GM12878 (cell line): ENCODE measurements around the gene IL12B. TPM values are rescaled to one million over a fixed set of nuclear protein-coding genes. Genes with fewer than 3 reads are reported as not detected.

Source experiments
- ATAC-seq: fragments of 200-7000 bp; cut with Tn5 transposase; 3 replicates; pipeline ENCODE4 v1.9.1; 2020; ENCODE audit warnings: mild to moderate bottlenecking, moderate library complexity
- BruUV-seq: library from RNA; stranded (reverse); fragments of 400-500 nt; replicated peaks from 2 replicates; lab custom pipeline; 2021; lab: Mats Ljungman, UMichigan
- CTCF ChIA-PET: fragments of 300-600 bp; sonication (Branson Sonifier 250); formaldehyde crosslinking; extraction: SDS; loops from one replicate; lab custom pipeline; 2021; ENCODE audit warnings: inconsistent platforms; lab: Yijun Ruan, JAX
- POLR2A ChIA-PET: fragments of 350-600 bp; formaldehyde crosslinking; extraction: SDS; loops from one replicate; lab custom pipeline; 2021; ENCODE audit warnings: inconsistent platforms; lab: Charles Lee
- RAD21 ChIA-PET: fragments of 300-600 bp; sonication (Branson Sonifier 250); formaldehyde crosslinking; loops from one replicate; lab custom pipeline; 2023; ENCODE audit warnings: antibody characterized with exemption; ENCODE audit not compliant: unreplicated experiment; lab: Charles Lee
- SMC1A ChIA-PET: fragments of 300-600 bp; sonication (Branson Sonifier 250); formaldehyde crosslinking; loops from one replicate; lab custom pipeline; 2023; ENCODE audit not compliant: unreplicated experiment, uncharacterized antibody; lab: Charles Lee
- DNase-seq: peaks from one replicate; pipeline ENCODE4 v3.0.0-alpha.2; 2011; ENCODE audit warnings: low read depth, low spot score
- FAIRE-seq: peaks from 3 replicates; lab custom pipeline; 2011; peaks lifted over from hg19 to GRCh38; lab: Jason Lieb, UNC
- H2AFZ ChIP-seq: 2 replicates; pipeline ENCODE4 v1.6.0; 2011; ENCODE audit warnings: low read depth, low read length, control low read depth; ENCODE audit not compliant: control insufficient read depth
- H3K27ac ChIP-seq: 2 replicates; pipeline ENCODE4 v1.5.1; 2011; ENCODE audit warnings: control low read depth; ENCODE audit not compliant: control insufficient read depth, insufficient read depth
- H3K27me3 ChIP-seq, 2 experiments: replicated peaks in 1 of 2; 2 replicates each; pipeline versions ENCODE4 v1.6.0 to v1.6.1; 2011; ENCODE audit warnings: low read length in 1 of 2; ENCODE audit not compliant: control insufficient read depth in 2 of 2, insufficient read depth in 2 of 2
- H3K36me3 ChIP-seq, 2 experiments: 2 replicates each; pipeline ENCODE4 v1.5.1; 2011; ENCODE audit warnings: low read length in 1 of 2; ENCODE audit not compliant: control insufficient read depth in 2 of 2, insufficient read depth in 2 of 2
- H3K4me1 ChIP-seq: 2 replicates; pipeline ENCODE4 v1.6.1; 2011; ENCODE audit warnings: mild to moderate bottlenecking, low read length, moderate library complexity, mixed read lengths; ENCODE audit not compliant: control insufficient read depth, insufficient read depth
- H3K4me2 ChIP-seq: 2 replicates; pipeline ENCODE4 v1.6.0; 2011; ENCODE audit warnings: control low read depth; ENCODE audit not compliant: control insufficient read depth, insufficient read depth
- H3K4me3 ChIP-seq: fragments of 200-600 bp; sonication (generic); 2 replicates; pipeline ENCODE4 v1.5.1; 2016
- H3K79me2 ChIP-seq: 2 replicates; pipeline ENCODE4 v1.6.0; 2011; ENCODE audit warnings: low read length; ENCODE audit not compliant: control insufficient read depth, insufficient read depth
- H3K9ac ChIP-seq: 2 replicates; pipeline ENCODE4 v1.8.0; 2011; ENCODE audit warnings: low read length, control low read depth, mixed read lengths; ENCODE audit not compliant: control insufficient read depth, insufficient read depth
- H3K9me3 ChIP-seq: replicated peaks from 3 replicates; pipeline ENCODE4 v1.5.1; 2011; ENCODE audit warnings: mild to moderate bottlenecking, low read length; ENCODE audit not compliant: control insufficient read depth, insufficient read depth
- H4K20me1 ChIP-seq: 2 replicates; pipeline ENCODE4 v1.6.0; 2011; ENCODE audit not compliant: control insufficient read depth, insufficient read depth
- ATF3 ChIP-seq: IDR thresholded peaks from 2 replicates; pipeline ENCODE4 v1.6.1; 2011; ENCODE audit warnings: low read depth, mild to moderate bottlenecking, low read length, moderate library complexity, borderline replicate concordance; ENCODE audit errors: extremely low read depth
- CEBPZ ChIP-seq: fragments of 150-350 bp; IDR thresholded peaks from 2 replicates; pipeline ENCODE4 v1.6.1; 2016; ENCODE audit warnings: low read depth, low read length
- CUX1 ChIP-seq: IDR thresholded peaks from 2 replicates; pipeline ENCODE4 v1.6.1; 2012; ENCODE audit warnings: improper control_type of control experiment, low read depth, low read length; ENCODE audit not compliant: insufficient replicate concordance
- EZH2 ChIP-seq: IDR thresholded peaks from 2 replicates; pipeline ENCODE4 v1.6.1; 2012; ENCODE audit warnings: low read depth, mild to moderate bottlenecking, control low read depth, inconsistent platforms, low read length, borderline replicate concordance; ENCODE audit not compliant: control insufficient read depth
- PAX5 ChIP-seq: IDR thresholded peaks from 2 replicates; pipeline ENCODE4 v1.6.1; 2011; ENCODE audit warnings: low read depth, low read length, borderline replicate concordance
- PBX3 ChIP-seq: IDR thresholded peaks from 2 replicates; pipeline ENCODE4 v1.6.1; 2011; ENCODE audit warnings: mild to moderate bottlenecking, low read depth, low read length, moderate library complexity; ENCODE audit not compliant: insufficient replicate concordance
- PML ChIP-seq: IDR thresholded peaks from 2 replicates; pipeline ENCODE4 v1.6.1; 2012; ENCODE audit warnings: low read length, inconsistent platforms
- SREBF1 ChIP-seq: IDR thresholded peaks from 2 replicates; pipeline ENCODE4 v1.6.1; 2012; ENCODE audit warnings: mild to moderate bottlenecking, low read length
- STAT1 ChIP-seq: fragments of 450-650 bp; conservative IDR thresholded peaks from 2 replicates; pipeline ENCODE4 v1.6.1; 2014; ENCODE audit warnings: antibody characterized with exemption, mild to moderate bottlenecking
- STAT3 ChIP-seq: IDR thresholded peaks from 2 replicates; pipeline ENCODE4 v1.6.1; 2011; ENCODE audit warnings: low read depth, low read length, improper control_type of control experiment
- YBX1 ChIP-seq: fragments of 450-650 bp; IDR thresholded peaks from 2 replicates; pipeline ENCODE4 v1.6.1; 2016; ENCODE audit warnings: antibody characterized with exemption
- YY1 ChIP-seq: IDR thresholded peaks from 2 replicates; pipeline ENCODE4 v1.6.1; 2011; ENCODE audit warnings: low read depth, mild to moderate bottlenecking, low read length
- ZNF217 ChIP-seq: fragments of 450-650 bp; IDR thresholded peaks from 2 replicates; pipeline ENCODE4 v1.6.1; 2017; ENCODE audit warnings: antibody characterized with exemption, mild to moderate bottlenecking
- ZNF24 ChIP-seq: fragments of 450-650 bp; IDR thresholded peaks from 2 replicates; pipeline ENCODE4 v1.6.1; 2017; ENCODE audit warnings: antibody characterized with exemption, mild to moderate bottlenecking
- WGBS: methylation state at CpG from one replicate; pipeline ENCODE4 v1.1.6; 2016; ENCODE audit warnings: low lambda C conversion rate; ENCODE audit not compliant: insufficient replicate concordance, insufficient coverage; ENCODE audit errors: missing lambda C conversion rate; 5-methylcytosine and 5-hydroxymethylcytosine counted together
- in situ Hi-C: fragments of 300-500 bp; cut with MboI; formaldehyde crosslinking; loops from 9 replicates; pipeline ENCODE4 v1.14.3; 2018; ENCODE audit warnings: mixed read lengths
- intact Hi-C: fragments of 100-400 bp; cut with micrococcal nuclease; formaldehyde crosslinking; loops from one replicate; pipeline ENCODE4 v1.14.2; 2022; ENCODE audit not compliant: unreplicated experiment
- polyA plus RNA-seq, 11 experiments: library from polyadenylated mRNA; depleted of rRNA in 4 of 11; unstranded in 6 of 11; stranded (reverse) in 5 of 11; fragments of >200 nt; fragmentation: Nextera tagmentation in 4 of 11; fragmentation: Illumina TruSeq in 1 of 11; extraction: Ambion mirVana in 4 of 11; extraction: Trizol in 1 of 11; gene quantifications; 1 replicate in 1 of 11; 2 replicates in 10 of 11; pipeline versions ENCODE4 v1.2.1 to v1.2.3, GENCODE V29; 2011 to 2016; ENCODE audit warnings: inconsistent platforms in 2 of 11, missing spikeins in 2 of 11, low read depth in 1 of 11
- total RNA-seq, 4 experiments: library from RNA; depleted of rRNA in 3 of 4; stranded (reverse); fragments of >200 nt in 3 of 4; fragmentation: Illumina TruSeq in 1 of 4; extraction: Trizol in 1 of 4; gene quantifications; 2 replicates each; pipeline versions ENCODE4 v1.2.1 to v1.2.3, GENCODE V29; 2013 to 2021

IL12B gene
- total and polyA plus RNA-seq, 10 of the 15 experiments (the other 5 are each of a cell fraction or from before 2014, with no cell fraction given) = 0.15 to 0.72 (median 0.45) TPM

DNA sequence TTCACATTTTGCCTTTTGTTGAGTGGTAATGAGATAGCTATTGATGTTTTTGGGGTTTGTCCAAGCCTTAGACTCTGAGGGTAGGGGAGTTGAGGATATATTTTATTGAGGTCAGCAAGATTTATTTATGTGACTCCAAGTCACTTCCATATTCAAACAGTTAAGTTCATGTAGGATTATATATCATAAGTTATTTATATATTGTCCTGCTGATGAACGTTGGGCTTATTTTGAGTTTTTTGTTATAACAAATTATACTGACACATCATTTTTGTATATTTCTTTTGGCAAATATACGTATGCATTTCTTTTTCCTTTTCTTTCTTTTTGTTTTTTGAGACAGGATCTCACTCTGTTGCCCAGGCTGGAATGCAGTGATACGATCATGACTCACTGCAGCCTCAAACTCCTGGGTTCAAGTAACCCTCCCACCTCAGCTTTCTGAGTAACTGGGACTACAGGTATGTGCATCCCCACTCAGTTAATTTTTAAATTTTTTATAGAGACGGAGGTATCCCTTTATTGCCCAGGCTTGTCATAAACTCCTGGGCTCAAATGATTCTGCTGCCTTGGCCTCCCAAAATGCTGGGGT lies 23.5 kb upstream of the IL12B start:
- intact Hi-C loops = no loop called here
- no peaks in the 10 kb centered on the region for H3K9me3 ChIP-seq
- H3K9ac ChIP-seq = no peak overlapping the region
- POLR2A ChIA-PET = no interaction called here
- no TSS peak for BruUV-seq
- DNase-seq = no peak
- 53% methylated on average over 4 of the region's 4 CpGs for WGBS
- in situ Hi-C loops = no loop called here
- CTCF ChIA-PET = interaction anchor here (0.7 to 1.6 kb wide), 4 partner anchors 8 to 132 kb away, joined by 3 to 4 read pairs (median 4); no protein-coding TSS in a partner anchor
- RAD21 ChIA-PET = no interaction called here
- no peak overlapping the region for H3K4me2 ChIP-seq
- no peak for ATAC-seq
- no peak overlapping the region for H3K4me3 ChIP-seq
- H4K20me1 ChIP-seq = no peaks in the 10 kb centered on the region
- H3K4me1 ChIP-seq = no peaks in the 10 kb centered on the region
- H2AFZ ChIP-seq = no peak overlapping the region
- H3K36me3 ChIP-seq = no peaks in the 10 kb centered on the region
- H3K79me2 ChIP-seq = no peaks in the 10 kb centered on the region
- no peak for FAIRE-seq
- SMC1A ChIA-PET = interaction anchor here (0.7 to 1.2 kb wide), 5 partner anchors 12 to 1606 kb away, joined by 3 read pairs; no protein-coding TSS in a partner anchor
- no peak overlapping the region for H3K27ac ChIP-seq
- H3K27me3 ChIP-seq = no peaks in the 10 kb centered on the region
- no peak for TF ChIP-seq EZH2
- no peak for TF ChIP-seq PML
- TF ChIP-seq STAT1 = no peak
- no peak for TF ChIP-seq PBX3
- TF ChIP-seq PAX5 = no peak
- no peak for TF ChIP-seq YBX1
- TF ChIP-seq STAT3 = no peak
- TF ChIP-seq CUX1 = no peak
- no peak for TF ChIP-seq CEBPZ
- no peak for TF ChIP-seq ZNF24
- no peak for TF ChIP-seq SREBF1
- no peak for TF ChIP-seq YY1
- TF ChIP-seq ATF3 = no peak
- no peak for TF ChIP-seq ZNF217
- TF ChIP-seq, all 136 proteins: peak for 0
